Esophagus (tissue), 2 donors: ENCODE results near the gene BRD3. TPM values are rescaled to one million over a fixed set of nuclear protein-coding genes. Genes with fewer than 3 reads are reported as not detected.

Experiments used
- H3K27ac ChIP-seq, 2 donors: one replicate each; pipeline ENCODE4 v1.5.1; 2013; ENCODE audit warnings: low read depth in 2 of 2, mild to moderate bottlenecking in 2 of 2, inconsistent platforms in 1 of 2, low read length in 1 of 2, moderate library complexity in 1 of 2
- H3K27me3 ChIP-seq, 2 donors: one replicate each; pipeline ENCODE4 v1.6.1; 2013; ENCODE audit warnings: low read length in 2 of 2, control low read depth in 1 of 2, mild to moderate bottlenecking in 1 of 2; ENCODE audit not compliant: insufficient read depth in 2 of 2, control insufficient read depth in 1 of 2
- H3K36me3 ChIP-seq, 2 donors: one replicate each; pipeline ENCODE4 v1.6.1; 2013; ENCODE audit warnings: low read length in 1 of 2; ENCODE audit not compliant: control insufficient read depth in 2 of 2, insufficient read depth in 2 of 2
- H3K4me1 ChIP-seq, 2 donors: one replicate each; pipeline ENCODE4 v1.6.1; 2013; ENCODE audit warnings: low read length in 1 of 2; ENCODE audit not compliant: control insufficient read depth in 2 of 2, insufficient read depth in 2 of 2
- H3K4me3 ChIP-seq, 2 donors: one replicate each; pipeline ENCODE4 v1.5.1; 2013; ENCODE audit warnings: low read length in 2 of 2, mild to moderate bottlenecking in 2 of 2, low read depth in 1 of 2, moderate library complexity in 1 of 2
- H3K9me3 ChIP-seq, 2 donors: one replicate each; pipeline ENCODE4 v1.6.1; 2013; ENCODE audit warnings: mild to moderate bottlenecking in 2 of 2, low read depth in 1 of 2, low read length in 1 of 2, moderate library complexity in 1 of 2; ENCODE audit not compliant: control insufficient read depth in 2 of 2, insufficient read depth in 1 of 2
- WGBS, 2 donors: extraction: QIAGEN DNeasy Blood & Tissue Kit; methylation state at CpG; one replicate each; pipeline ENCODE4 v1.1.7; 2013; 5-methylcytosine and 5-hydroxymethylcytosine counted together
- polyA plus RNA-seq, 2 donors: library from polyadenylated mRNA; stranded (reverse); fragments of 200-250 nt; gene quantifications; one replicate each; pipeline ENCODE4 v1.2.3, GENCODE V29; 2013
- donor health status: healthy with polysubstance abuse.
- donor health status: Bipolar disorder and iron deficiency.

Gene BRD3
- polyA plus RNA-seq, 2 donors, result 4.5 to 6.6 TPM

DNA sequence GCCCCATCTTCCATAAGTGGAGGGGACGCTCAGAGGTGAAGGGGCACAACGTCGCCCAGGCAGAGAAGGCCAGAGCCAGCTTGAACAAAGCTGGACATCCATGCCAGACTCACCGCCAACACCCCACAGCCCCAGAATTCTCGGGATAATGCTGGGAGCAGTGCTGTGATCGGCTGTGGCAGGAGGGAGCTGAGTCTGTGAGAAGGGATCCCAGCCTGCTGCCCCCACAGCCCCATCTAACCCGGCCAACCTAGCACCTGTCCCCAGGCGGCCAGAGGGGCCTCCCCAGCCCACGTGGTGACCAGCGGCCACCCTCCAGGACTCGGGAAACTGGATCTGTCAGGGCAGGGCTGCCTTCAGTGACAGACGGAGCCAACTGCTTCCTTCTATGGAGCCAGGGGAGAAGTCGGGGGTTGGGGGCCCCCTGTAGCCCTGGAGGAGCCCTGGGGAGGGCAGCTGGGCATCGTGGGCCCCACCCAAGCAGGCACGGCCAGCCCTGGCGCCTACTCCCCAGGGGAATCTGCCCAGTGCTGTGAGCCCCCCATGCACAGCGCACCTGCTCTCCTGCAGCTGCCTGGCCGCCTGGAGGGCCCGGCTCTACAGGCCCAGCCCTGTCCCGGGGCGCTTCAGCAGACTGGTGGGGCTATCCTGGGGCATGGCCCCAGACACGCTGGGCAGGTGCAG is 6.0 kb downstream of the BRD3 start:
- Histone ChIP-seq H3K9me3 (no peaks in the 10 kb centered on the region), H3K27me3 (no peaks in the 10 kb centered on the region), H3K27ac (no peak overlapping the region), H3K36me3 (peaks cover 0 to 2% of the 10 kb centered on the region in 2 donors), H3K4me3 (no peak overlapping the region), H3K4me1 (peaks cover 10 to 50% of the 10 kb centered on the region in 2 donors)
- WGBS, 2 donors, result 52 to 55% methylated on average over 21 to 22 of the region's 22 CpGs

DNA sequence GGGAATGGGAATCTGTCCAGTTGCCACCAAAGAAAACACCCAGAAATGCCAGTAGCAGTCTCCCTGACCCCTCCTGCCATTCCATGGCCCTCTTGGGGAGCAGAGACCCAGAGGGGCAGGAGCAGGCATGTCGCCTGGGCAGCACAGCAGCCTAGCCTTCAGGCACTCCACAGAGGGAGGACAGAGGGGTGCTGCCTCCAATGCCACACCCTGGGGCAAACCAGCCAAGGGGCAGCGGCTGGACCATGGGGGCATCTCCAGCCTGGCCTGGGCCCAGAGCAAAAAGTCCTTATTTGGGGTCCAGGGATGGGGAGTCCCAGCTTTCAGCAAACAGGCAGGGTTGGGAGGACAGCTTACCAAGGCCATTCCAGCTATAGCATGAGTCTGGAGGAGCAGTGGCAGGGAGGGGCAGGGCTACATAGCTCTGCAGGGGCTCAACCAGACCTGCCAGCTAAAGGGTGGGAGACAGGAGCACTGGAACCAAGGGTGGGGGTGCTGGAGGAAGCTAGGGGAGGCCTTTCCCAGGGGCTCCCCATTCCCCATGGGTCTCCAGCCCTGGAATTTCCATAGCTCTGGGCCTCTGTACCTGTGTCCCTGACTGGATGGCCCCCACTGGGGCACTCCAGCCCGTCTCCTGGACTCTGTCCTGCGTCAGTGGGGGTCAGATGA is 6.7 kb downstream of the BRD3 start:
- Histone ChIP-seq H3K4me3 (no peak overlapping the region), H3K27ac (no peak overlapping the region), H3K9me3 (no peaks in the 10 kb centered on the region), H3K36me3 (peaks cover 0 to 2% of the 10 kb centered on the region in 2 donors), H3K27me3 (no peaks in the 10 kb centered on the region), H3K4me1 (peaks cover 12 to 57% of the 10 kb centered on the region in 2 donors)
- 69 to 77% methylated on average over 4 of the region's 4 CpGs for WGBS, 2 donors

DNA sequence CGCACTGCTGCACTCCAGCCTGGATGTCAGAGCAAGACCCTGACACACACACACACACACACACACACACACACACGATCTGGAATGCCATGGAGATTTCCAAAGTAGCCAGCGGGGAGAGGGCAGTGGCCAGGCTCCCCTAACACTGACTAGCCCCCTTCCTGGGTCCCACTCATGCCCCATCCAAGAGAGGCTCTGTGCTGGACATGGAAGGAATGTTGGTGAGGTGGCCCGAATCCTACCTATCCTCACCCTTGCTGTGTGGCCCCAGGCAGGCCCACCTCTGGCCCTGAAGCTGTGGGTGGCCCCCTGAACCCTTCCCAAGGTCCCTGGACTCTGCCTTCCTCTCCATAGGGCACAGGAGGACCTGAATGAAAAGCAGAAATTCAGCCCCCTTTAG is 7.3 kb downstream of the BRD3 start:
- Histone ChIP-seq H3K9me3 (no peaks in the 10 kb centered on the region), H3K4me3 (no peak overlapping the region), H3K27me3 (no peaks in the 10 kb centered on the region), H3K4me1 (peaks cover 14 to 60% of the 10 kb centered on the region in 2 donors), H3K27ac (no peak overlapping the region), H3K36me3 (peaks cover 0 to 2% of the 10 kb centered on the region in 2 donors)
- 72 to 74% methylated on average over 4 of the region's 4 CpGs for WGBS, 2 donors

DNA sequence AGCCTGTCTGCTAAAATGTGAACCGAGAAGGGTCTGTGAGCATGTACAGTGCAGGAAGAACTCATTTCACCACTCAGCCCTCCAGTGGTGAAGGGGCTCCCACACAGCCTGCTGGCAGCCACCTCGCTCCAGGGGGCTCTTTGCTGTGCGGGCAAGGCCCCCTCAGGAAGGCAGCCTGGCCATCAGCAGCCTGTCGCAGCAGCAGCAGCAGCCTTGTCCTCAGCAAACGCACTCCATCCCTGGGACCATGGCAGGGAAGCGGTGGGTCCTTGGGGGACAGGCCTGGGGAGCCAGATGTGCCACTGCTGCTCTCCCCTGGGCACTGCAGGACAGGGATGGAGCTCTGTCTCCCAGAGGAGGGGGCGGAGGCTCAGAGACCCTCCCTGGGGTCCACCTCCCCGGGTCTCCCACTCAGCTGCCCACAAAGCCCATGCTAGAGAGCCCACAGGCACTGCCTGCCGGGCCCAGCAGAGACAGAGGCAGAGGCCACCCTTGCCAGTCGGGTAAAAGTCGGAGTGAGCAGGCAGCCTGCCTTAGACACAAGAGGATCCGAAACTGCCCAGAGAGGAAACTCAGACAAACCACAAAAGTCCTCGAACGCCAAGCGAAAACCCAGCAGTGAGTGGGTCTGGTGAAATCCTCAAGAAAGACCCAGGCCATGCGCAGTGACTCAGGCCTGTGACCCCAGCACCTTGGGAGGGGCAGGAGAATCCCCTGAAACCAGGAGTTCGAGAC is 8.0 kb downstream of the BRD3 start:
- Histone ChIP-seq H3K4me1 (peaks cover 18 to 65% of the 10 kb centered on the region in 2 donors), H3K27ac (no peak overlapping the region), H3K27me3 (no peaks in the 10 kb centered on the region), H3K4me3 (no peak overlapping the region), H3K36me3 (peaks cover 0 to 2% of the 10 kb centered on the region in 2 donors), H3K9me3 (no peaks in the 10 kb centered on the region)
- 78 to 82% methylated on average over 17 of the region's 17 CpGs for WGBS, 2 donors

DNA sequence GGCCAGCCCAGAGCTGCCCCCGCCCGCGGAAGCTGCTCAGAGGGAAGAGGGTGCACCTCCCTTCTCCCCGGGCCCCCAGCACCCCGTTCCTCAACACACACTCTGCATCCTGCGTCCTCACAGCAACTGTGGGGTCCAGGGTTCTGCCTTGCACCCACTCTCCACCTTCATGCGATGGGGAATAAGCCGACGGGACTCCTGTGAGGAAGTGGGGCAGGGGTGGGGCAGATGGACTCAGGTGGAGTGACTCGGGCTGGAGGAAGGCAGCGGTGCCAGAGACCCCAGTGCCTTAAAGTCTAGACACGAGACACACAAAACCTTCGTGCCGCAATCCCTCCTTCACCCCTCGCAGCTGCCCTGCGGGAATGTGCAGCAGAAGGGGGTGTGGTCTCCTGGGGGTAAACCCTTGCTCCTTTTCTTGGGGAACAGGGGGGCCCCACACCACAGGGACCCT is 8.6 kb downstream of the BRD3 start:
- Histone ChIP-seq H3K4me3 (no peak overlapping the region), H3K27ac (no peak overlapping the region), H3K27me3 (no peaks in the 10 kb centered on the region), H3K9me3 (no peaks in the 10 kb centered on the region), H3K4me1 (peaks cover 20 to 65% of the 10 kb centered on the region in 2 donors), H3K36me3 (peaks cover 0 to 2% of the 10 kb centered on the region in 2 donors)
- WGBS, 2 donors, result 83 to 87% methylated on average over 16 of the region's 16 CpGs

DNA sequence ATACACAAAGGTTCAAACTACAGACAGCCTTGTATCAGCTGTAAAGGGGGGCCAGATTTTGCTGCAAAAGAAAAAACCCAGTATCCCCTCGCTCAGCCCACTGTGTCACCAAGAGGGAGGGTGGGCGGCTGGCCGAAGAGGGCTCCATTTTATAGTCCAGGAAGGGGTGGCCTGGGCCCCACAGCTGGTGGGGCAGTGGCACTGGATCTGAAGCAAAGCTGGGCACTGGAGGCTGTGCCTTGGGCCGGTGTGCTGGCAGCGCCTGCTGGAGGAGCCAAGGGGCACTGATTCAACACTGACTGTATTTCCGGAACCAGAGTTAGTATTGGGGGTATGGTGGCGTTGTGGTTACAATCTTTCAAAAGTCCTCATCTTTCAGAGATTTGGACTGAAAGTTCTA is 9.1 kb downstream of the BRD3 start:
- WGBS, 2 donors, result 79 to 84% methylated on average over 7 of the region's 7 CpGs
- H3K9me3 ChIP-seq, result no peaks in the 10 kb centered on the region
- peaks cover 0 to 4% of the 10 kb centered on the region in 2 donors for H3K36me3 ChIP-seq
- no peaks in the 10 kb centered on the region for H3K27me3 ChIP-seq
- no peak overlapping the region for H3K4me3 ChIP-seq
- H3K27ac ChIP-seq, result no peak overlapping the region
- H3K4me1 ChIP-seq, result peaks cover 20 to 62% of the 10 kb centered on the region in 2 donors

DNA sequence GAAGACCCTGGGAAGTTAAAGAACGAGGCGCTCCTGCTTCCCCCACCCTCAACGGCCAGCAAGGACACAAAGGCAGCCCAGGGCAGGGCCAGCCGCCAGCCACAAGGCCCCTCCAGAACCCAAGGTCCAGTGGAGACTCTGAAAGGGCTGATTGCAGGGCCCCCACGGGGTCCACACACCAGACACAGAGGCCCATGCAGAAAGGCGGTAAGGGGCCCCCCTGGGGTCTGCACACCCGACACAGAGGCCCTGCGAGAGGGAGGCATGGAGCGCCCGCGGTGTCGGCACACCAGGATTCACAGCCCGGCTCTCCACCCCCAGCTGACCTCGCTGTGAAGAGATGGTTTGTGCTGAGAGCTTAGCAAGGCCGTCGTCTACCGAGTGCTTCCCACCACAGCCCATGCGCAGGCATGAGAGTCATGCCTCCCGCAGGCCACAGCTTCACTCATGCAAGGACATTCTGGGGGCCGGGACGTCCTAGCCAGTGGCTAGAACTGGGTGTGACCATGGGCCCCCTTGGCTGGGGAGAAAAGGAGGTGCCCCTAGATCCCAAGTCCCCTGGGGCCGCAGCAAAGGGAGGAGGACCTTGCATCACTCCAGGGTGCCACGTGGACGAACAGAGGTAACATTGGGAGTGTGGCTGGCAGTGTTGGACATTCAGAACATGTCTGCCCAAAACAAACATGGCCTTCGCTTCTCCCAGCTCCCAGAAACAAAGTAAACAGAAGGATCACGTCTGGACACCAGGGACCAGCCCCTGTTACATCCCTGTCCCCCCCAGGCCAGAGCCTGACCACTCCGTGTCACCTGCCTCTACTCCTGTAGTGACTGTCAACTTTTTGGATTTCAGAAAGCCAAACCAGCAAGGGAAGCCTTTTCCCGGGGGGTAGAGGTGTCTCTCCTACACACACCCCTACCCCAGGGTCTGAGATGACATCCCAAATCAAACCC is 9.8 kb downstream of the BRD3 start:
- Histone ChIP-seq H3K9me3 (no peaks in the 10 kb centered on the region), H3K27me3 (no peaks in the 10 kb centered on the region), H3K27ac (no peak overlapping the region), H3K4me1 (peaks cover 20 to 57% of the 10 kb centered on the region in 2 donors), H3K4me3 (no peak overlapping the region), H3K36me3 (peaks cover 0 to 8% of the 10 kb centered on the region in 2 donors)
- 83 to 84% methylated on average over 28 of the region's 28 CpGs for WGBS, 2 donors

DNA sequence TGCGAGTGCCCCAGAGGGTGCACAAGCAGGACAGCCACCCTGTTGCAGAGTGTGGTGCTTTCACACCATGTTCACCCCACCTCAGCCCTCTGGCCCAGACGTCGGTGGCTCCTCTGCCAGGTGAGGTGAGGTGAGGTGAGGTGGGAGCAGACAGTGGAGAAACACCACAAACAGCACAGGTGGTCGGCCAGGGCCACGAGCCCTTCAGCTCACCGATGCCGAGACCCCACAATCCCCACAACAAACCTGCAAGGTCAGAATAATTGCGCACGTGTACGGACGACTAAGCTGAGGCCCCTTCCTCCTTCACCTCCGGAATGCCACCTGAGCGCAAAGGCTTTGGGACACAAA is 10.5 kb downstream of the BRD3 start:
- Histone ChIP-seq H3K36me3 (peaks cover 0 to 15% of the 10 kb centered on the region in 2 donors), H3K4me1 (peaks cover 20 to 50% of the 10 kb centered on the region in 2 donors), H3K27me3 (no peaks in the 10 kb centered on the region), H3K27ac (no peak overlapping the region), H3K9me3 (no peaks in the 10 kb centered on the region), H3K4me3 (no peak overlapping the region)
- WGBS, 2 donors, result 83 to 85% methylated on average over 13 of the region's 13 CpGs
